Measurements from ENCODE around the gene CAPN11.
"Not testable (repeated sequence)": the region's sequence is repeated elsewhere in the genome, so short reads cannot be mapped to it uniquely, and the experiment has no call there.

CAPN11 gene

DNA sequence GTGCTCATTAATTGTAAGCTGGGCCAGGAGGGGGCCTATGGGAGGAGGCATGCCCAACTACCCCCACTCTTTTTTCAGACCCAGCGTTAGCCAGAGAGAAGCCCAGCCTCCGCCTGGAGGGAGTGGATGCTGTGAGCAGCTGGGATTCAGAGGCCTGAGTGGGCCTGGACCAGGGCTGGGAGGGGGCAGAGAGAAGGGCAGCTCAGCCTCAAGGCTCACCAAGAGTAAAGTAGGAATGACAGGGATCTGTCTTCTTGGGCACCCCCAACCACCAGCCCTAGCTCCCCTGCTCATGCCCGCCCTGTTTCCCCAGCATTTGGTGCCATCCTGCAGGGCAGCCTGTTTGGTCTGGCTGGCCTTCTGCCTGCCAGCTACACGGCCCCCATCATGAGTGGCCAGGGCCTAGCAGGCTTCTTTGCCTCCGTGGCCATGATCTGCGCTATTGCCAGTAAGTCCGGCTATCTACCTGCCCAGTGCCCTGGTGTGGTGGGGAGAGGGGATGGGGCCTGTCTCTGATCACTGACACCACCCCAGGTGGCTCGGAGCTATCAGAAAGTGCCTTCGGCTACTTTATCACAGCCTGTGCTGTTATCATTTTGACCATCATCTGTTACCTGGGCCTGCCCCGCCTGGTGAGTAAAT lies 71.5 kb downstream of the CAPN11 start:
- no peak for ATAC-seq

DNA sequence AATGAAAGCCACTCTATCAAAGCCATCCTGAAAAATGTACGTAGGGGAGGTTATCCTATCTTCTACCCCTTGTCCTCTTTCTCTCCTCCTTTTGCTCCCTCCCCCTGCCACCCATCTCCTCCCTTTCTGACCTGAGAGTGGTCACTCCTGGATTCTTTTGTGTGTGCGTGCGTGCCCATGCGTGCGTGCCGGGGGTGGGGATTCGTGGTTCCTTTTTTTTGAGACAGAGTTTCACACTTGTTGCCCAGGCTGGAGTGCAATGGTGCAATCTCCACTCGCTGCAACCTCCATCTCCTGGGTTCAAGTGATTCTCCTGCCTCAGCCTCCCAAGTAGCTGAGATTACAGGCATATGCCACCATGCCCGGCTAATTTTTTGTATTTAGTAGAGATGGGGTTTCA lies 72.8 kb downstream of the CAPN11 start:
- not testable (repeated sequence) for ATAC-seq

DNA sequence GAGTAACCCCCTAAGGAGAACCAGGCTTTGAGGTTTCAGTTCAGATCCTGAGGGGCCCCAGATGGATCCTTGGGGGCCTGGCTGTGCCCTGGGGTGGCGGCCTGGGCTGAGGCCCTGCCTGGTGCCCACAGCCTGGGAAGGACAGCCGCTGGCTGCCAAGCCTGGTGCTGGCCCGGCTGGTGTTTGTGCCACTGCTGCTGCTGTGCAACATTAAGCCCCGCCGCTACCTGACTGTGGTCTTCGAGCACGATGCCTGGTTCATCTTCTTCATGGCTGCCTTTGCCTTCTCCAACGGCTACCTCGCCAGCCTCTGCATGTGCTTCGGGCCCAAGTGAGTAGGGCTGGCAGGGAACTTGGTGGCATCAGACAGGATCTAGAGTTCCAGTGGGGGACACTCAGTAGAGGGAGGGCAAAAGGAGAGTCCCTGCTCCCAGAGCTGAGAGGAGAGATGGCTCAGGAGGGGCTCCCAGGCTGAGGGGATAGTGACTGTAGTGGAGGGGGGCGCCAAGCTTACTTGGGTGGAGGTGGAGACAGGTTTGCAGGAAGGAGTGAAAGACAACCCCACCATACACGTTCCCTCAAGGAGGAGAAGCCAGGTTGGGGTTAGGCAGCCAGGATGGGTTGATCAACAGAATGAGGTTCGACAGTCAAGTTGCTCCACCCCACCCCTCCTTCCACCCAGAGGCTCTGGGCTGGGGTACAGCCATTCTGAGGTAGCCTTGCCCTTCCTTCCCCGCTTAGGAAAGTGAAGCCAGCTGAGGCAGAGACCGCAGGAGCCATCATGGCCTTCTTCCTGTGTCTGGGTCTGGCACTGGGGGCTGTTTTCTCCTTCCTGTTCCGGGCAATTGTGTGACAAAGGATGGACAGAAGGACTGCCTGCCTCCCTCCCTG lies 74.3 kb downstream of the CAPN11 start:
- no peak for ATAC-seq

DNA sequence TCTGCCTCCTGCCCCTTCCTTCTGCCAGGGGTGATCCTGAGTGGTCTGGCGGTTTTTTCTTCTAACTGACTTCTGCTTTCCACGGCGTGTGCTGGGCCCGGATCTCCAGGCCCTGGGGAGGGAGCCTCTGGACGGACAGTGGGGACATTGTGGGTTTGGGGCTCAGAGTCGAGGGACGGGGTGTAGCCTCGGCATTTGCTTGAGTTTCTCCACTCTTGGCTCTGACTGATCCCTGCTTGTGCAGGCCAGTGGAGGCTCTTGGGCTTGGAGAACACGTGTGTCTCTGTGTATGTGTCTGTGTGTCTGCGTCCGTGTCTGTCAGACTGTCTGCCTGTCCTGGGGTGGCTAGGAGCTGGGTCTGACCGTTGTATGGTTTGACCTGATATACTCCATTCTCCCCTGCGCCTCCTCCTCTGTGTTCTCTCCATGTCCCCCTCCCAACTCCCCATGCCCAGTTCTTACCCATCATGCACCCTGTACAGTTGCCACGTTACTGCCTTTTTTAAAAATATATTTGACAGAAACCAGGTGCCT lies 75.0 kb downstream of the CAPN11 start:
- ATAC-seq: no peak

All from activated CD4-positive, CD25-positive, alpha-beta regulatory T cell treated with anti-CD3 and anti-CD28 coated beads, Interleukin-2, amount 50 U/mL, for 24 hours (primary cell).